Omental fat pad (tissue), 4 donors: Measurements from ENCODE around the gene PITPNC1. TPM values are rescaled to one million over a fixed set of nuclear protein-coding genes. Genes with fewer than 3 reads are reported as not detected.

Experiments
- ATAC-seq: fragments of 150-250 bp; one replicate; pipeline ENCODE4 v1.9.1; 2016; ENCODE audit warnings: mild to moderate bottlenecking, moderate library complexity; ENCODE audit not compliant: low FRiP score
- DNase-seq: peaks from one replicate; pipeline ENCODE4 v3.0.0-alpha.2; 2019; ENCODE audit warnings: low spot score
- total RNA-seq, 4 donors: library from RNA; depleted of rRNA; stranded (reverse); fragments of >200 nt; gene quantifications; one replicate each; pipeline ENCODE4 v1.1.0, GENCODE V29; 2016
- TF ChIP-seq, protein P1 (sequence below), 3 donors: fragments of 450-650 bp; IDR thresholded peaks; one replicate each; pipeline ENCODE4 v1.5.1; 2016 to 2017; ENCODE audit warnings: antibody characterized with exemption in 3 of 3, mild to moderate bottlenecking in 3 of 3, moderate library complexity in 2 of 3

Gene PITPNC1
- total RNA-seq, 4 donors from 2014 or later: 22.6 to 53.4 (median 35.0) TPM

DNA sequence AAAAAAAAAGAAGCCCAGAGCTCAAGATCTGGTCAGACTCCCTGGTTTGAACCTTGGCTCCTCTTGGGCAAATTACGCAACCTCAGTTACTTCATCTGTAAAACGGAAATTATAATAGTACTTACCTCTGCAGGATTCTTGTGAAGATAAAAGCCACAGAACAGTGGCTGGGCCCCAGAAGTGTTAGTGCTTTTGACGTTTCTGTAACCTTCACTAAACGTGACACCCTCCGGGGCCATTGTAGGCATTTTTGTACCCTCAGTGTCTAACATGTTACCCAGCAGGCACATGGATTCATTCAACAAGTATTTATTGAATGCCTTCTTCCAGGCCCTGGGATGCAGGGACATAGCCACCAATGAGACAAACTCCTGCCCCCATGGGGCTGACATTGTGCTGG, 58.0 kb downstream of the PITPNC1 start:
- TF ChIP-seq, protein P1, sequence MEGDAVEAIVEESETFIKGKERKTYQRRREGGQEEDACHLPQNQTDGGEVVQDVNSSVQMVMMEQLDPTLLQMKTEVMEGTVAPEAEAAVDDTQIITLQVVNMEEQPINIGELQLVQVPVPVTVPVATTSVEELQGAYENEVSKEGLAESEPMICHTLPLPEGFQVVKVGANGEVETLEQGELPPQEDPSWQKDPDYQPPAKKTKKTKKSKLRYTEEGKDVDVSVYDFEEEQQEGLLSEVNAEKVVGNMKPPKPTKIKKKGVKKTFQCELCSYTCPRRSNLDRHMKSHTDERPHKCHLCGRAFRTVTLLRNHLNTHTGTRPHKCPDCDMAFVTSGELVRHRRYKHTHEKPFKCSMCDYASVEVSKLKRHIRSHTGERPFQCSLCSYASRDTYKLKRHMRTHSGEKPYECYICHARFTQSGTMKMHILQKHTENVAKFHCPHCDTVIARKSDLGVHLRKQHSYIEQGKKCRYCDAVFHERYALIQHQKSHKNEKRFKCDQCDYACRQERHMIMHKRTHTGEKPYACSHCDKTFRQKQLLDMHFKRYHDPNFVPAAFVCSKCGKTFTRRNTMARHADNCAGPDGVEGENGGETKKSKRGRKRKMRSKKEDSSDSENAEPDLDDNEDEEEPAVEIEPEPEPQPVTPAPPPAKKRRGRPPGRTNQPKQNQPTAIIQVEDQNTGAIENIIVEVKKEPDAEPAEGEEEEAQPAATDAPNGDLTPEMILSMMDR (IDR thresholded peaks at IDR 0.05): no peak
- DNase-seq: no peak
- ATAC-seq: no peak

GRCh38 chr17:67435786-67436185, 58.7 kb downstream of the PITPNC1 start:
- DNase-seq (no peak), ATAC-seq (no peak)
- TF ChIP-seq, protein P1 (IDR thresholded peaks at IDR 0.05): no peak

DNA sequence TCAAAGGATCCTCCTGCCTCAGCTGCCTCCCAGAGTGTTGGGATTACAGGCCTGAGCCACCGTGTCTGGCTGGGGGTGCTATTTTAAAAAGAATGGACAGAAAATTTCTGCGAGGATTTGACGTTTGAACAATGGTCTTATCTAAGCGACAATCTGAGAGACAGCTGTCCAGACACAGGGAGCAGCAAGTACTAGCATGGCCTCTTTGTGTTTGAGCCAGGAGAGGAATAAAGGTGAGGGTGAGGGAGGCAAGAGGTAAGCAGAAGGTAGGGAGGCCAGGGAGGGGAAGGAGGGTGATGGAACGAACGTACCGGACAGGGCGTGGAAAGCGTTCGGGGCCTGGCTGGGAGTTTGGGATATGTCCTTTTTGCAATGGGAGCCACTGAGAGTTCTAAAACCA, 59.2 kb downstream of the PITPNC1 start:
- ATAC-seq (no peak), DNase-seq (no peak)
- TF ChIP-seq, protein P1 (IDR thresholded peaks at IDR 0.05): no peak

- TF ChIP-seq, protein P1 (IDR thresholded peaks at IDR 0.05): no peak
- no peak for DNase-seq
These were observed 61.6 kb downstream of the PITPNC1 start for GRCh38 chr17:67438667-67439066.

DNA sequence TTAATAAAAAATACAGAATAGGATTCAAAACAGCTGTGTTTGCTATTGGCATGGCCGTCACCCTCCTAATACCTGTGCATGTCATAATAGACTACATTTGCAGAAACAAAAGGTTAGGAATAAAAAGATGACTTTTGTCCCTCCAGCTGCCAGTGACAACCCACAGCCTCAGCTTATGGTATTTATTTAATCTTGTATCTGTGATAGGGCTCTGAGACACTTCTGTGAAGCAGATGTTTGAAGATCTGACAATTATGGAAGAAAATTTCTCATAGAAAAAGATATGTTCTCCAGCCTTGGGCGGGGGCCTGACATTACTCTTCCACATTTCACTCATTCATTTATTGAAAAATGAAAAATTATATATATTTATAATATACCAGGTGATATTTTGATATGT, 62.2 kb downstream of the PITPNC1 start:
- DNase-seq (no peak), ATAC-seq (no peak)
- TF ChIP-seq, protein P1 (IDR thresholded peaks at IDR 0.05): no peak

More at GRCh38 chr17:67438667-67439066, 61.6 kb downstream of the PITPNC1 start:
- ATAC-seq: no peak

- no peak for ATAC-seq
- DNase-seq: no peak
- TF ChIP-seq, protein P1 (IDR thresholded peaks at IDR 0.05): no peak
These were observed 63.4 kb downstream of the PITPNC1 start for GRCh38 chr17:67440277-67441051.
